ENCODE results near the gene TTC38. TPM values are rescaled to one million over a fixed set of nuclear protein-coding genes. Genes with fewer than 3 reads are reported as not detected.

The TTC38 gene
- polyA plus RNA-seq, 2 of the 4 experiments (the other 2 are of a cell fraction): 12.4 to 22.1 TPM

DNA sequence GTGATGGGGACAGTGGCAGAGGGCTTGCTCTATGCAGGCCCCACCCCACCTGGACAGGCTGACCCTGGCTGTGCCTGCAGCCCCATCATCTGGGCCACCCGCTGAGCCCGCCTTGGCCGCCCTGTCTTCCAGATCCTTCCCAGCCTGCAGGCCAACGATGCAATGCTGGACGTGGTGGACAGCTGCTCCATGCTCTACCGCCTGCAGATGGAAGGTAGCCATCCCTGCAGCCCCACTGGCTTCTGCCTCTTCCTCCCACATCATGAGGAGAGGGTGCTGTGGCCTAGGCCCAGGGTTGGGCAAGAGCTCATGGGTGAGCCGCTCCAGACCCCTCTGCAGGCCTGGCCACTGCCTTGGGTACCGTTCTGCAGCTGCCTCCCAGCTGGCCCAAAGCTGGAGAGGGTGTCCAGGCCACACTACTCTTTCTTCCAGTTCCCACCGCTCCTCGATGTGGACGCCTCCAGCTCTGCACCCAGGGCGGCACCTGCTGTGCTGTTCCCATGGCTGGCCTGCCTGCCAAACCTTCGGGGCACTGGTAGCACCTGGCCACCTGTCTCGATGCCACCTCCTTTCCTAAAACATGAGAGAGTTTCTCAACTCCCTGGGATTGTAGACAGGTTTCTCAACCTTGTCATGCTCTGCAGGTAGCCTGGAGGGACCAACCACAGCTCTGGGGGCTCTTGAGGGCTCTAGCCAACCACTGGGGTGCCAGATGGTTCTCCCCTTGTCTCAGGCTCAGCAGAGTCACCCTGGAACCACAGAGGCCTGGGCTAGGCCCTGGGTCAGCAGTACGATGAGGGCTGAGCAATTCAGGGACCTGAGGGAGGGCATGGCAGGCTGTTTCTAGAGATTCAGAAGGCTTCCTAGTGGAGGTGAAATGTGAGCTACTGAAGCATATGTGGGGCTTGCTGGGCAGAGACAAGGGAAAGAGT is 19.4 kb downstream of the TTC38 start (continued):
- TF ChIP-seq ATOH8 (CRISPR knock-in tag; IDR thresholded peaks at IDR 0.05; ENCODE audit: low read depth): no peak

GRCh38 chr22:46287873-46288751 is 20.3 kb downstream of the TTC38 start:
- no peak overlapping the region for H3K4me3 ChIP-seq
- CTCF ChIA-PET: no interaction called here
- no peak overlapping the region for H3K4me2 ChIP-seq
- no peak for DNase-seq (ENCODE audit: low read depth in 1 of 2, low spot score in 1 of 2)
- ATAC-seq: no peak
- no peak for TF ChIP-seq BHLHE40 (IDR thresholded peaks at IDR 0.05; ENCODE audit: low read depth, low read length)
- no peak for TF ChIP-seq E2F6 (IDR thresholded peaks at IDR 0.05; ENCODE audit: borderline replicate concordance, low read depth)
- TF ChIP-seq CEBPB (IDR thresholded peaks at IDR 0.05): no peak
- no peak for TF ChIP-seq JUNB (IDR thresholded peaks at IDR 0.05)
- TF ChIP-seq HEYL (CRISPR knock-in tag; IDR thresholded peaks at IDR 0.05): no peak
- no peak for TF ChIP-seq CBX2 (IDR thresholded peaks at IDR 0.05; ENCODE audit: borderline replicate concordance, low read depth)
- TF ChIP-seq HDAC2 (IDR thresholded peaks at IDR 0.05): no peak
- no peak for TF ChIP-seq RARB (CRISPR knock-in tag; IDR thresholded peaks at IDR 0.05)
- no peak for TF ChIP-seq NPAS2 (CRISPR knock-in tag; IDR thresholded peaks at IDR 0.05; ENCODE audit: borderline replicate concordance)
- no peak for TF ChIP-seq FOSB (CRISPR knock-in tag; IDR thresholded peaks at IDR 0.05)
- TF ChIP-seq RCOR1 (IDR thresholded peaks at IDR 0.05; ENCODE audit: low read depth, low read length): no peak
- TF ChIP-seq, protein P1, sequence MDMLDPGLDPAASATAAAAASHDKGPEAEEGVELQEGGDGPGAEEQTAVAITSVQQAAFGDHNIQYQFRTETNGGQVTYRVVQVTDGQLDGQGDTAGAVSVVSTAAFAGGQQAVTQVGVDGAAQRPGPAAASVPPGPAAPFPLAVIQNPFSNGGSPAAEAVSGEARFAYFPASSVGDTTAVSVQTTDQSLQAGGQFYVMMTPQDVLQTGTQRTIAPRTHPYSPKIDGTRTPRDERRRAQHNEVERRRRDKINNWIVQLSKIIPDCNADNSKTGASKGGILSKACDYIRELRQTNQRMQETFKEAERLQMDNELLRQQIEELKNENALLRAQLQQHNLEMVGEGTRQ (IDR thresholded peaks at IDR 0.05): no peak
- no peak for TF ChIP-seq EP300 (IDR thresholded peaks at IDR 0.05)
- no peaks in the 10 kb centered on the region for H3K4me1 ChIP-seq
- no peak for FAIRE-seq
- H3K9me3 ChIP-seq: no peaks in the 10 kb centered on the region
- 92% methylated on average over 10 of the region's 24 CpGs for WGBS (ENCODE audit: missing lambda C conversion rate)
- no peak overlapping the region for H3K27ac ChIP-seq
- POLR2A ChIA-PET: no interaction called here

DNA sequence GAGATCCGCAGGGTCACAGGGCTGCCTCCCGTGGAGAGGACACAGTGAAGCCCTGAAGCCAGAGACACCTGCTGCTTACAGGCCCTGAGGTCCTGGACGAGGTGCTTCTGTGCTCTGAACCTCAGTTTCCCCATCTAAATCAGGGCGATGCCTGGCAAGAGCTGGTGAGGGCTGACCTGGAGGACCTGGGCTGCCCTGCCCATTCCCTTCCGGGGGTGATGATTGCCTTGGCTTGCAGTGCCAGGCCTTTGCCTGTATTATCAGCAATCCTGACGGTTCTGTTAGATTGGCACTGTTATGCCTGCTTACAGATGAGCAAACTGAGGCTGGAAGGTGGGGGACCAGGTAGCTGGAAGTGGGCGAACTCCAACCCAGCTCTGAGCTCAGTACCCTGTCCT is 21.0 kb downstream of the TTC38 start:
- FAIRE-seq (no peak), DNase-seq (ENCODE audit: low read depth in 1 of 2, low spot score in 1 of 2) (no peak), ATAC-seq (no peak)
- Histone ChIP-seq H3K4me3 (no peak overlapping the region), H3K9me3 (no peaks in the 10 kb centered on the region), H3K4me2 (no peak overlapping the region), H3K27ac (no peak overlapping the region), H3K4me1 (no peaks in the 10 kb centered on the region)
- TF ChIP-seq NR3C1 (IDR thresholded peaks at IDR 0.05): no peak
- TF ChIP-seq RCOR1 (IDR thresholded peaks at IDR 0.05; ENCODE audit: low read depth, low read length): no peak
- 100% methylated on average over 2 of the region's 7 CpGs for WGBS (ENCODE audit: missing lambda C conversion rate)
- ChIA-PET CTCF (no interaction called here), POLR2A (no interaction called here)

DNA sequence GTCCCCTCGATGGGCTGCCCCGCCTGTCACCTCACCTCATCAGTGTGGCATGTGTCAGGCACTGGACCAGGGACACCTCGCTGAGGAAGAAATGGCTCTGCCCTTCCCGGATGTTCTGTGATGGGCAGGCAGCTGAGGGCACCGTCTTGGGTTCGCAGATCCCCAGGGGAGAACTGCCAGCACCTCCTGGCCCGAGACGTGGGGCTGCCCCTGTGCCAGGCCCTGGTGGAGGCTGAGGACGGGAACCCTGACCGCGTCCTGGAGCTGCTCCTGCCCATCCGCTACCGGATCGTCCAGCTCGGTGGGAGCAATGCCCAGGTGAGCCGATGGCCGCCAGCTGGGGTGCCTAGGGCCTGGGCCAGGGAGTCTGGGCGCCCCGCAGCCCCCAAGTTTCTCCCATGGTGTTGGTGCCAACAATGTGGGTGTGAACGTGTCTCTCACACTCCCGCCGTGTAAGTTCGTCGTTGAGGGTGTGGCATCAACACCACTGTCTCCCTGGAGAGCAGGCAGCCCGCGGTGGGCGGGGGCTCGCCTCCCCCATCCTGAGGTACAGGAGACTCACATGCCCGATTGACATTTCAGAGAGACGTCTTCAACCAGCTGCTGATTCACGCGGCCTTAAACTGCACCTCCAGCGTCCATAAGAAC is 21.6 kb downstream of the TTC38 start:
- no peak for DNase-seq (ENCODE audit: low read depth in 1 of 2, low spot score in 1 of 2)
- H3K4me1 ChIP-seq: no peaks in the 10 kb centered on the region
- CTCF ChIA-PET: interaction anchor here (0.6 to 1.7 kb wide), 3 partner anchors 22 to 167 kb away, joined by 3 to 6 read pairs (median 3); no protein-coding TSS in a partner anchor
- POLR2A ChIA-PET: no interaction called here
- no peak overlapping the region for H3K4me2 ChIP-seq
- H3K4me3 ChIP-seq: no peak overlapping the region
- no peaks in the 10 kb centered on the region for H3K9me3 ChIP-seq
- no peak for ATAC-seq
- WGBS (ENCODE audit: missing lambda C conversion rate): 90% methylated on average over 19 of the region's 33 CpGs
- no peak overlapping the region for H3K27ac ChIP-seq
- FAIRE-seq: no peak
- TF ChIP-seq EP300 (IDR thresholded peaks at IDR 0.05): no peak
- TF ChIP-seq E2F6 (IDR thresholded peaks at IDR 0.05; ENCODE audit: borderline replicate concordance, low read depth): no peak
- no peak for TF ChIP-seq CHD2 (IDR thresholded peaks at IDR 0.05; ENCODE audit: low read length, partially characterized antibody)
- TF ChIP-seq FOSB (CRISPR knock-in tag; IDR thresholded peaks at IDR 0.05): no peak
- TF ChIP-seq, protein P2, sequence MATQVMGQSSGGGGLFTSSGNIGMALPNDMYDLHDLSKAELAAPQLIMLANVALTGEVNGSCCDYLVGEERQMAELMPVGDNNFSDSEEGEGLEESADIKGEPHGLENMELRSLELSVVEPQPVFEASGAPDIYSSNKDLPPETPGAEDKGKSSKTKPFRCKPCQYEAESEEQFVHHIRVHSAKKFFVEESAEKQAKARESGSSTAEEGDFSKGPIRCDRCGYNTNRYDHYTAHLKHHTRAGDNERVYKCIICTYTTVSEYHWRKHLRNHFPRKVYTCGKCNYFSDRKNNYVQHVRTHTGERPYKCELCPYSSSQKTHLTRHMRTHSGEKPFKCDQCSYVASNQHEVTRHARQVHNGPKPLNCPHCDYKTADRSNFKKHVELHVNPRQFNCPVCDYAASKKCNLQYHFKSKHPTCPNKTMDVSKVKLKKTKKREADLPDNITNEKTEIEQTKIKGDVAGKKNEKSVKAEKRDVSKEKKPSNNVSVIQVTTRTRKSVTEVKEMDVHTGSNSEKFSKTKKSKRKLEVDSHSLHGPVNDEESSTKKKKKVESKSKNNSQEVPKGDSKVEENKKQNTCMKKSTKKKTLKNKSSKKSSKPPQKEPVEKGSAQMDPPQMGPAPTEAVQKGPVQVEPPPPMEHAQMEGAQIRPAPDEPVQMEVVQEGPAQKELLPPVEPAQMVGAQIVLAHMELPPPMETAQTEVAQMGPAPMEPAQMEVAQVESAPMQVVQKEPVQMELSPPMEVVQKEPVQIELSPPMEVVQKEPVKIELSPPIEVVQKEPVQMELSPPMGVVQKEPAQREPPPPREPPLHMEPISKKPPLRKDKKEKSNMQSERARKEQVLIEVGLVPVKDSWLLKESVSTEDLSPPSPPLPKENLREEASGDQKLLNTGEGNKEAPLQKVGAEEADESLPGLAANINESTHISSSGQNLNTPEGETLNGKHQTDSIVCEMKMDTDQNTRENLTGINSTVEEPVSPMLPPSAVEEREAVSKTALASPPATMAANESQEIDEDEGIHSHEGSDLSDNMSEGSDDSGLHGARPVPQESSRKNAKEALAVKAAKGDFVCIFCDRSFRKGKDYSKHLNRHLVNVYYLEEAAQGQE (IDR thresholded peaks at IDR 0.05): no peak
- no peak for TF ChIP-seq KDM5A (IDR thresholded peaks at IDR 0.05)
- TF ChIP-seq RFX5 (IDR thresholded peaks at IDR 0.05): no peak
- TF ChIP-seq ZFP36 (IDR thresholded peaks at IDR 0.05; ENCODE audit: borderline replicate concordance, partially characterized antibody): no peak
